CD14-positive monocyte (primary cell): ENCODE measurements around the gene VGF. TPM values are rescaled to one million over a fixed set of nuclear protein-coding genes. Genes with fewer than 3 reads are reported as not detected.

Source experiments
- DNase-seq, 3 donors: peaks; one replicate each; pipeline ENCODE4 v3.0.0-alpha.2; 2011 to 2022
- H2AFZ ChIP-seq: 2 replicates; pipeline ENCODE4 v1.6.0; 2012; ENCODE audit warnings: mild to moderate bottlenecking, low read depth, low read length, inconsistent platforms; ENCODE audit not compliant: insufficient read depth, poor library complexity, severe bottlenecking
- H3K27ac ChIP-seq, 2 donors: 1 replicate in 1 of 2; 2 replicates in 1 of 2; pipeline ENCODE4 v1.5.1; 2012 to 2013; ENCODE audit warnings: low read length in 2 of 2, control low read depth in 1 of 2, inconsistent platforms in 1 of 2, low read depth in 1 of 2, mild to moderate bottlenecking in 1 of 2
- H3K27me3 ChIP-seq, 2 donors: one replicate each; pipeline versions ENCODE4 v1.6.0 to v1.6.1; 2011 to 2013; ENCODE audit warnings: low read length in 2 of 2; ENCODE audit not compliant: control insufficient read depth in 2 of 2, insufficient read depth in 2 of 2
- H3K36me3 ChIP-seq, 2 donors: replicated peaks in 1 of 2; 1 replicate in 1 of 2; 2 replicates in 1 of 2; pipeline versions ENCODE4 v1.5.1 to v1.6.1; 2012 to 2013; ENCODE audit warnings: low read length in 2 of 2, control low read depth in 1 of 2, inconsistent platforms in 1 of 2, mild to moderate bottlenecking in 1 of 2; ENCODE audit not compliant: insufficient read depth in 2 of 2, control insufficient read depth in 1 of 2
- H3K4me1 ChIP-seq, 2 donors: 1 replicate in 1 of 2; 2 replicates in 1 of 2; pipeline versions ENCODE4 v1.5.1 to v1.6.1; 2012 to 2013; ENCODE audit warnings: low read length in 2 of 2, control low read depth in 1 of 2, inconsistent platforms in 1 of 2, mild to moderate bottlenecking in 1 of 2, moderate library complexity in 1 of 2; ENCODE audit not compliant: insufficient read depth in 2 of 2, control insufficient read depth in 1 of 2
- H3K4me2 ChIP-seq: replicated peaks from 2 replicates; pipeline ENCODE3; 2012; ENCODE audit warnings: low read length, moderate library complexity, mild to moderate bottlenecking; ENCODE audit not compliant: poor library complexity, severe bottlenecking; ENCODE audit errors: extremely low read depth
- H3K4me3 ChIP-seq, 3 experiments: fragments of 200-600 bp in 1 of 3; sonication (generic) in 1 of 3; replicated peaks in 1 of 3; 1 replicate in 2 of 3; 2 replicates in 1 of 3; pipeline ENCODE4 v1.5.1; 2011 to 2013; ENCODE audit warnings: low read length in 3 of 3, mild to moderate bottlenecking in 3 of 3, control low read depth in 2 of 3, low read depth in 2 of 3, inconsistent platforms in 1 of 3, moderate library complexity in 1 of 3
- H3K79me2 ChIP-seq: 2 replicates; pipeline ENCODE4 v1.6.0; 2012; ENCODE audit warnings: mild to moderate bottlenecking, control low read depth, inconsistent platforms, low read length, moderate library complexity; ENCODE audit not compliant: insufficient read depth
- H3K9ac ChIP-seq: 2 replicates; pipeline ENCODE4 v1.6.0; 2017; ENCODE audit warnings: low read length, mild to moderate bottlenecking; ENCODE audit not compliant: insufficient read depth, poor library complexity, severe bottlenecking
- H3K9me3 ChIP-seq, 2 donors: replicated peaks in 1 of 2; 1 replicate in 1 of 2; 2 replicates in 1 of 2; pipeline versions ENCODE4 v1.5.1 to v1.6.1; 2012 to 2013; ENCODE audit warnings: low read length in 2 of 2, control low read depth in 1 of 2; ENCODE audit not compliant: control insufficient read depth in 1 of 2, insufficient read depth in 1 of 2
- H4K20me1 ChIP-seq: 2 replicates; pipeline ENCODE4 v1.6.0; 2012; ENCODE audit warnings: mild to moderate bottlenecking, low read length, control low read depth, moderate library complexity; ENCODE audit not compliant: insufficient read depth
- H3K27ac Mint-ChIP-seq, 7 donors: one replicate each; pipeline ENCODE4 v1.8.0; 2020; ENCODE audit warnings: mild to moderate bottlenecking in 7 of 7, mixed read lengths in 7 of 7, moderate library complexity in 6 of 7, inconsistent platforms in 2 of 7
- H3K27me3 Mint-ChIP-seq, 3 donors: one replicate each; pipeline ENCODE4 v1.8.0; 2021 to 2022; ENCODE audit warnings: low read depth in 3 of 3, mild to moderate bottlenecking in 3 of 3, mixed read lengths in 3 of 3, moderate library complexity in 3 of 3, inconsistent platforms in 1 of 3
- H3K36me3 Mint-ChIP-seq, 2 donors: one replicate each; pipeline ENCODE4 v1.8.0; 2020; ENCODE audit warnings: mixed read lengths in 2 of 2, inconsistent platforms in 1 of 2, mild to moderate bottlenecking in 1 of 2
- H3K4me1 Mint-ChIP-seq: one replicate; pipeline ENCODE4 v1.8.0; 2020; ENCODE audit warnings: mild to moderate bottlenecking, mixed read lengths
- H3K4me3 Mint-ChIP-seq, 2 donors: one replicate each; pipeline ENCODE4 v1.8.0; 2020; ENCODE audit warnings: mild to moderate bottlenecking in 2 of 2, mixed read lengths in 2 of 2, moderate library complexity in 1 of 2
- H3K9me3 Mint-ChIP-seq, 7 donors: one replicate each; pipeline ENCODE4 v1.8.0; 2020 to 2022; ENCODE audit warnings: mixed read lengths in 7 of 7, mild to moderate bottlenecking in 6 of 7, moderate library complexity in 6 of 7, inconsistent platforms in 2 of 7
- CTCF ChIP-seq: fragments of 200-600 bp; IDR thresholded peaks from one replicate; pipeline ENCODE4 v1.8.0; 2022; ENCODE audit warnings: antibody characterized with exemption, mild to moderate bottlenecking
- WGBS: methylation state at CpG from one replicate; pipeline ENCODE4 v1.1.5; 2013; ENCODE audit warnings: missing lambda C conversion rate; ENCODE audit not compliant: insufficient coverage; 5-methylcytosine and 5-hydroxymethylcytosine counted together
- intact Hi-C, 2 donors: fragments of 100-400 bp; cut with micrococcal nuclease; formaldehyde crosslinking; loops; one replicate each; pipeline versions ENCODE4 v1.15.0 to v1.15.1; 2023
- polyA plus RNA-seq, 3 donors: library from polyadenylated mRNA; depleted of rRNA in 1 of 3; unstranded in 2 of 3; stranded (reverse) in 1 of 3; fragments of 300-500 nt in 2 of 3; fragments of >200 nt in 1 of 3; fragmentation: Illumina TruSeq in 2 of 3; gene quantifications; 1 replicate in 2 of 3; 2 replicates in 1 of 3; pipeline ENCODE4 v1.2.3, GENCODE V29; 2012 to 2021

The VGF gene
- polyA plus RNA-seq, 3 donors, result not detected

GRCh38 chr7:101165958-101166647 is 734 bp upstream of the VGF start:
- Histone ChIP-seq H3K4me2 (peak overlapping the region; percentile 59), H3K36me3 (no peaks in the 10 kb centered on the region), H4K20me1 (peaks cover 14% of the 10 kb centered on the region), H3K79me2 (no peaks in the 10 kb centered on the region), H3K27me3 (peaks cover 62 to 91% of the 10 kb centered on the region in 2 donors), H3K27ac (no peak overlapping the region), H3K9me3 (peaks cover 6 to 23% of the 10 kb centered on the region in 2 donors), H3K4me1 (peaks cover 33 to 51% of the 10 kb centered on the region in 2 donors), H2AFZ (no peak overlapping the region), H3K9ac (no peak overlapping the region), H3K4me3 (peak overlapping the region in 1 of 3 experiments; percentile 50)
- TF ChIP-seq CTCF, result no peak
- H3K36me3 Mint-ChIP-seq, result peaks cover 20 to 33% of the 10 kb centered on the region in 2 donors
- WGBS, result 1% methylated on average over 23 of the region's 38 CpGs
- peaks cover 50% of the 10 kb centered on the region for H3K4me1 Mint-ChIP-seq
- intact Hi-C loops, result no loop called here
- H3K4me3 Mint-ChIP-seq, result peak overlapping the region in 1 of 2 donors; percentile 94
- H3K27ac Mint-ChIP-seq, result peak overlapping the region in 1 of 7 donors; percentile 67
- H3K9me3 Mint-ChIP-seq, result peaks cover 2 to 48% (median 18%) of the 10 kb centered on the region in 7 donors
- H3K27me3 Mint-ChIP-seq, result peaks cover 91 to 98% (median 93%) of the 10 kb centered on the region in 3 donors
- DNase-seq, result no peak

- Histone ChIP-seq H2AFZ (no peak overlapping the region), H3K4me3 (peak overlapping the region in 1 of 3 experiments; percentile 56), H3K27ac (no peak overlapping the region), H3K4me2 (peak overlapping the region; percentile 58), H3K9ac (no peak overlapping the region), H3K27me3 (peaks cover 50 to 72% of the 10 kb centered on the region in 2 donors), H3K36me3 (peaks cover 3 to 11% of the 10 kb centered on the region in 2 donors), H3K9me3 (peaks cover 6 to 18% of the 10 kb centered on the region in 2 donors), H3K4me1 (peaks cover 15 to 34% of the 10 kb centered on the region in 2 donors), H3K79me2 (no peaks in the 10 kb centered on the region), H4K20me1 (peaks cover 14% of the 10 kb centered on the region)
- DNase-seq, result no peak
- peaks cover 72 to 80% (median 76%) of the 10 kb centered on the region in 3 donors for H3K27me3 Mint-ChIP-seq
- H3K36me3 Mint-ChIP-seq, result peaks cover 32% of the 10 kb centered on the region in 2 donors
- H3K9me3 Mint-ChIP-seq, result peaks cover 2 to 37% (median 16%) of the 10 kb centered on the region in 7 donors
- intact Hi-C loops, result no loop called here
- 3% methylated on average over 74 of the region's 75 CpGs for WGBS
- no peak for TF ChIP-seq CTCF
- peaks cover 32% of the 10 kb centered on the region for H3K4me1 Mint-ChIP-seq
- H3K27ac Mint-ChIP-seq, result no peak overlapping the region
- peak overlapping the region; percentile 6 to 94 for H3K4me3 Mint-ChIP-seq
Observed at GRCh38 chr7:101164071-101164840, 1.1 kb downstream of the VGF start.
